Left kidney (tissue), 8 donors: ENCODE measurements around the gene CLEC2L. TPM values are rescaled to one million over a fixed set of nuclear protein-coding genes. Genes with fewer than 3 reads are reported as not detected.
A peak's percentile ranks its signal among the peaks of the same experiment; 100 is the strongest.

Experiments used
- DNase-seq: peaks from one replicate; pipeline ENCODE4 v3.0.0-alpha.2; 2013
- long read RNA-seq, 8 donors: transcript quantifications; one replicate each; lab custom pipeline, GENCODE V29; 2026
- polyA plus RNA-seq: library from polyadenylated mRNA; unstranded; fragments of 120-200 nt; gene quantifications from one replicate; pipeline ENCODE4 v1.2.1, GENCODE V29; 2013; ENCODE audit not compliant: insufficient read length

Gene CLEC2L
- polyA plus RNA-seq, result 0.68 TPM
- long read RNA-seq, donor 1, partial matches to known transcripts, result 0 of 1 reads
- long read RNA-seq, donor 1, other reads (novel, unspliced or antisense), result 0 of 1 reads
- long read RNA-seq, donor 2, result 0 reads
- long read RNA-seq, donor 3, result 0 reads
- long read RNA-seq, donor 4, result 0 reads
- long read RNA-seq, donor 5, partial matches to known transcripts, result 0 of 1 reads
- long read RNA-seq, donor 5, other reads (novel, unspliced or antisense), result 0 of 1 reads
- long read RNA-seq, donor 6, result 0 reads
- long read RNA-seq, donor 7, partial matches to known transcripts, result 0 of 2 reads
- long read RNA-seq, donor 7, other reads (novel, unspliced or antisense), result 0 of 2 reads
- long read RNA-seq, donor 8, result 0 reads

DNA sequence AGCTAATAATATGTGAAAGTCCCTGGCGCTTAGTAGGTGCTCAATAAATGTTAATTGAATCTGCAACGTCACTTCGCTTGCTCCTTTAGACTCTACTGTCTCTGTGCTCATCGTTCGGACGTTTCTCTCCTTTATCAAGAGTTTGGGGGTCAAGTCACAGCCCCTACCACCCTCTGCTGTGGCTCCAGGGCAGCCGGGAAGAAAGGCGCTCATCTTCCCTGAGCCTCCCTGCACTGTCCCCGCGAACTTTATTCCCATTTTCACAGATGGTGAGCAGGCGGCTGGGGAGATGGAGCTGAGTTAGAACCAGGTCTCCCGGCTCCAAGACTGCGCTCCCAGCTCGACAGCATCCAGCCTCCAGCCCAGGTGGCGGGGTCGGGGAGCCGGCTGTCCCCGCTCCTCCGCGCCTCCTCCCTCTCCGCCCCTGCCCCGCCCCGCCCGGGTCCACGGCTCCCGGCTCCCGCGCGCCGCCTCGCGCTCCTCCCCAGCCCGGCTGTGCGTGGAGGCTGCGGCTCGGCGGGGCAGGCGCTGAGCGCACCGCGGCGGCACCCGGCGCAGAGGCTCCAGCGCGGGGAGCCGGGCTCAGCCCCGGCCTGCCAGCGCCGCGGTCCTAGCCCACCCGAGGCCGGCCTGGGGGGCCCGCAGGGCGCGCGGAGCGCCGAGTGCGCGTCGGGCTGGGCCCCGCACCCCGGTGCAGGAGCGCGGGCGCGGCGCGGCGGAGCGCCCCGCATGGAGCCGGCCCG, at the start of gene CLEC2L:
Gene CLEC2L, plus strand, starts transcription at position 487 of the 743 bp plus-strand sequence. Its CDS starts 243 bp downstream, at position 730.
- peak; percentile 27 for DNase-seq

GRCh38 chr7:139476139-139476538, 47.3 kb upstream of the CLEC2L start:
- DNase-seq, result no peak

GRCh38 chr7:139476891-139477290, 46.6 kb upstream of the CLEC2L start:
- no peak for DNase-seq

DNA sequence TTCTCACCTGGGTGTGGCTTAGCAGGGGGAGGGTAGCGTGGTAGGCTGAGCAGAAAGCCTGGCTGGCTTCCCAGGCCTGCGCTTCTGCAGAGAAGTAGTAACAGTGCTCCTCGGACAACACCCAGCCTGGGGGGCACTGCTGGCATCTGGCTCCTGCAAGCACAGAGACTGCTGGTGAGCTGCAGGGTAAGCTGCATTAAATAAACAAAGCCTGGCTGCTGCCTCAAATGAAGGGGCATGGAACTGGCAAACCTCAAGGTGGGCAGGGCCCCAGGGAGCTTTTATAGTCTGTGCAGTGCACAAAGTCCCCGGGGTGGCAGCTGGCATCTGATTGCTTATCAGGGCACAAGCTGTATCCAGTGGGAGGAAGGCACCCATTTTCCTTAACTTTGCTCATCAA, 43.9 kb upstream of the CLEC2L start:
- no peak for DNase-seq

- DNase-seq, result no peak
These were observed 42.1 kb upstream of the CLEC2L start for GRCh38 chr7:139481364-139481763.

GRCh38 chr7:139482122-139482521, 41.4 kb upstream of the CLEC2L start:
- DNase-seq, result no peak

DNA sequence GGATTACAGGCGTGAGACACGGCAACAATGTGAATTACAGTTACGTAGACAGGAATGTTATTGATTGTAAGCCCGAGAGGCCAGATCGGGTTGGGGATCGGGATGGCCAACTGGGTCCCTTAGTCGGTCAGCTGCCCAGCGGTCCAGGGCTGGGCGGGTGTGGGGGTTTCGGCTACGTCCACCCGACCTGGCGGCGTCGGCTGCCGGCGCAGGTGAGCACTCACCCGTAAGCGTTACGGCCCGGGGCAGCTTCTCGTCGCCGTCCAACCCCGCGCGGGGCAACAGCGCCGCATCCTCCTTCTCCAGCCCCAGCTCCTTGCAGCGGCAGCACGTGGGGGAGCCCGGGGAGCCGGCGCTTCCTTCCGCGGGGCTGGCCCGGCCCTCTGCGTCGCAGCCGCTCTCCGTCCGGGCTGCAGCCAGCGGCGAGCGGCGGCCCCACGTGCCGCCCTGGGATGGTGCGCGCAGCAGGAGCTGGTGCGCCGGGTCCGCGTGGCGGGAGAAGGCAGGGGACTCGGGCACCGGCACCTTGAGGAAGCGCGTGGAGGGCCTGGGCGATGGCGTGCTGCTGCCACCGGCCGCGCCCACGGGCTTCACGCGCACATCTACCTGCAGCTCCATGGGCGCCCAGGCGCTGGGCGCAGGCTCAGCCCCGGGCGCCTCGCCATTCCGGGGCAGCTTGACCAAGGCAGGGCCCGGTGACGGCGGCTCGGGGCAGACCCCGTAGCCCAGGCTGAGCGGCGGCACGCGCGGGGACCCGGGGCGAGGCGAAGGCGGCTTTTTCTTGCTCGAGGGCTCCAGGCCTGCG, 40.6 kb upstream of the CLEC2L start:
- peak; percentile 24 for DNase-seq

DNA sequence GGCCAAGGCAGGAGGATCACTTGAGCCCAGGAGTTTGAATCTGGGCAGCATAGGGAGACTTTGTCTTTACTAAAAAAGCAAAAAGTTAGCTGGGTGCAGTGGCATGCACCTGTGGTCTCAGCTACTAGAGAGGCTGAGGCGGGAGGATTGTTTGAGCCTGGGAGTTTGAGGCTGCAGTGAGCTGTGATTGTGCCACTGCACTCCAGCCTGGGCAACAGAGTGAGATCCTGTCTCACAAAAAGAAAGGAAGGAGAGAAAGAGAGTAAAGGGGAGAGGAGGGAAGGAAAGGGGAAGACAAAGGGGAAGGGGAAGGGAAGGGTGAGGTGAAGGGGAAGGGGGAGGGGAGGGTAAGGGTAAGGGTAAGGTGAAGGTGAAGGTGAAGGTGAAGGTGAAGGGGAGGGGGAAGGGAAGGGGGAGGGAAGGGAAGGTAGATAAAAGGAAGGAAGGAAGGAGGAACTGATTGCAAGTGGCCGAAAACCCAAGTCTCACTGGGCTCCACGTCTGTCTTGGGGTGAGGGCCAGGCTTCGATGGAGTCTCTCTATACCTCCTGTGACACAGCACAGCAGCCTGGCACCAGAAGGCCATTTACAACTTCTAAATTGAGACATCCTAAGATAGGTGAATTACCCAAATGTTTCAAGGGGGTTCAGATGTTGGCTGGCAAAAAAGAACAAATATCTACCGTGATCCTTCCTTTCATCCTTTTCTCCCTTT, 36.0 kb upstream of the CLEC2L start:
- DNase-seq, result no peak

GRCh38 chr7:139488810-139489209, 34.7 kb upstream of the CLEC2L start:
- peak; percentile 60 for DNase-seq

DNA sequence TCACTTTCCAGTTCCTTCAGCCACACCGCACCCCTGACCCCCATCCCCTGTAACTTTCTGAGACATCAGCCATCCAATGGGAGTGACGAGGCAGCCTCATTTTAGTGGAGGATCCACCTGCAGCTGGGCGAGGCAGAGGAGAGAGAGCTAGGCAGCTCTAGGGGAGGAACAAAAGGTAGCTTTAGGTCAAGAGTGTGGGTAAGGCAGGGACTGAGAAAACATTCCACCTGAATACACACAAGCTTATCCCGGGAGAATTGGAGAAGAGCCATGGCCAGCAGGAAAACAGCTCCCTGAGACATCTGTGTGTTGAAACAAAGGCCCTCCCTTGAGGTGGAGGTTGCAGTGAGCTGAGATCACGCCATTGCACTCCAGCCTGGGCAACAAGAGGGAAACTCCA, 33.4 kb upstream of the CLEC2L start:
- no peak for DNase-seq

DNA sequence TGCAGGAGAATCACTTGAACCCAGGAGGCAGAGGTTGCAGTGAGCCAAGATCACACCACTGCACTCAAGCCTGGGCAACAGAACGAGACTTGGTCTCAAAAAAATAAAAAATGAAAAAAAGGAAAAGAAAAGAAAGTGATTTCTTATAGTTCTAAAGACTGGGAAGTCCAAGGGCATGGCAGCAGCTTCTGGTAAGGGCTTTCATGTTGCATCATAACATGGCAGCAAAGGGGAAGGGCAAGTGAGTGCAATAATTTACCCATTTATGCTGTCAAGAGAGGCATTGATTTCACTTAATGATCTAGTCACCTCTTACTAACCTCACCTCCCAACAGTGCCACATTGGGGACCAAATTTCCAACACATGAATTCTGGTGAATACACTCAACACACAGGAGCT, 31.2 kb upstream of the CLEC2L start:
- DNase-seq, result no peak

GRCh38 chr7:139494835-139495579, 28.5 kb upstream of the CLEC2L start:
- DNase-seq, result no peak

DNA sequence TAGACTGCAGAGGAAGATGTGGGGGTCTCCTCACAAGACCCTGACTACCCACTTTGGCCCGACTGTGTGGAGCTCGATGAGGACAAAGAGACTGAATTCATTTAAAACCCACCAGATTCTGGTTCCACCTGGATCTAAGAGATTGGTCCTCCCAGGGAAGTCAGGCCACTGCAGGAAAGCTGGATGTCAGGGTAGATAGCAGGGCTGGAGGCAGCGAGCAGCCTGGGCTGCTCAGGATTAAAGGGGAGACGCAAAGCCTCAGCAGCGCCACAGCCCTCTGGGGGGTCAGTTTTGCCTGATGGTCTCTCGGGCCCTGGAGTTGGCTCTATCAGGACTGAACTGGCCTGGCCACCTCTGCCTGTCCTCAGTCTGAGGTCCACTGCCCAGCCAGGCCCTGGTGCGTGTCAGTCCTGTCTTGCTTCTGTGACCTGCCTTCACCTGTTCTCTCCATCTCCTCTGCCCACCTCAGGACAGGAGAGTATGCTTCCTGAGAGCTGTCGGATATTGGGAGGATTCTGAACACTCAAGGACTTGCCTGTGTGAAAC, 27.8 kb upstream of the CLEC2L start:
- no peak for DNase-seq

DNA sequence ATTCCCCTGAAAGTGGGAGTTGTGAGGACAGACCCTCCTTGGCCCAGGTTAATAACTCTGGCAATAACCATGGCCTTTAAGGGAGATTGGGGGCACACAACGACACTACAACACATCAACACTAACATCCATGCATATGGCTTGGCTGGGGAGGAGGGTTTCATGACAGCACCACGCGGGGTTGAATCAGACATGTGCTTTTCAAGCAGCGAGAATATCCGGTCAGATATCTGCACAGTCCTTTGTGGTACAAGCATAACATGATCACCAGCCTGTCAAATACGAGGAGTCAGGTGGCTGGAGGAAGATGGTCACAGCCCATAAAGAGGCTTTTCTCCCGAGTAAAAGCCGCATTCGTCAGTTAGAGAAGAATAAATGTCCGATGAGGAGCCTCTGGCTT, 27.0 kb upstream of the CLEC2L start:
- DNase-seq, result no peak

GRCh38 chr7:139500770-139501138, 22.7 kb upstream of the CLEC2L start:
- no peak for DNase-seq

DNA sequence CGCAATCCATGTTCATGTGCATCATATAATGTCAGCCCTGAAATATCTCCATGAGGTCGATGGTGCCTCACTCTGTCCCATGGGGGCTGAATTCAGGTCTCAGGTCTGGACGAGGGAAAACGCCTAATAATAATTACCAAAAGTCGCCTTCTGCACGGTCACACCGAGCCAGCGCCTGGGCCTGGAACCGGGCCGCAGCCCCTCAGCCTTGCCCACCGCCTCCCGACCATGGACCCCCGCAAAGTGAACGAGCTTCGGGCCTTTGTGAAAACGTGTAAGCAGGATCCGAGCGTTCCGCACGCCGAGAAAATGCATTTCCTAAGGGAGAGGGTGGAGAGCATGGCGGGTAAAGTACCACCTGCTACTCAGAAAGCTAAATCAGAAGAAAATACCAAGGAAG, 21.3 kb upstream of the CLEC2L start:
- DNase-seq, result no peak

- DNase-seq, result no peak
These were observed 17.9 kb upstream of the CLEC2L start for GRCh38 chr7:139505563-139505962.

- DNase-seq, result no peak
These were observed 13.9 kb upstream of the CLEC2L start for GRCh38 chr7:139509535-139509934.

GRCh38 chr7:139511315-139511714, 12.2 kb upstream of the CLEC2L start:
- DNase-seq, result no peak

DNA sequence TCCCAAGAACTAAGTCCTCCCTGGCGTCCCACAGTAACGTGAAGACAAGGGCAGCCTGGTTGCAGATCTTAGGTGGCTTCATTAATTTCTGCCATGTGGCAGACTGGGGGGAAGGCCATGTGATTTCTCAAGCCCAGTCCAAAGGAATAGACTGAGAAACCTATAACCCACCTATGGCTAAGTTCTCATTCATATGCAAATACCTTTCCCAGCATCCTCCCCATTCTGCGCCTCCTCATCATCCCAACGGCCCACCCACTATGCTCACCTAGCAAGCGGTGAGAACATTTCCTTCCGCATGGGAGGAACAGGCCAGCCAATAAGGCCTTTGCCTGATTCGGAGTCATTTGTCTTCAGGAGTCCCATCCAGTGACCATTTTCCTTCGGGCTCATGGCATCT, 8.2 kb upstream of the CLEC2L start:
- no peak for DNase-seq

DNA sequence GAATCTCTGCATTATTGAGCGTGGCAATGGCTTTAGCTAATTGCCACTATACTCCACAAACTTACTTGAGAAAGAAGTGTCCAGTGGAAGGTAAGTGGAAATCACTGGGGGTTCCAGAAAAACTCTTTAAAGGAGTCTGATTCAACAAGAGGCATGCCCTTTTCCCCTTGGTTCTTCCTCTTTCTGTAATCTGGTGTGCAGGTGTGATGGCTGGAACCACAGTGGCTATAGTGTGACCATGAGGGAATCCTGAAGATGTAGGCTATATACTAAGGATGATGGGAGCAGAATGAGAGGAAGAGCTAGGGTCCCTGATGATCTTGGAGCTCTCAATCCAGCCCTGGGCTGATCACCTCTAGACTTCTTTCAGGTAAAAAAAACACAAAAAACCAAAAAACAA, 2.0 kb upstream of the CLEC2L start:
- DNase-seq, result no peak
